AG09319 (cell line): Measurements from ENCODE around the gene CLK2.

Experiments used
- DNase-seq: peaks from one replicate; pipeline ENCODE4 v3.0.0-alpha.2; 2010; ENCODE audit warnings: low read depth; ENCODE audit errors: extremely low read depth
- CTCF ChIP-seq: IDR thresholded peaks from 2 replicates; pipeline ENCODE4 v1.5.1; 2011; ENCODE audit warnings: low read depth, mild to moderate bottlenecking, inconsistent platforms, low read length, moderate library complexity

Gene CLK2

GRCh38 chr1:155273343-155274245, at the start of gene CLK2:
CLK2 (minus strand) TSS chr1:155273504; CDS start chr1:155270977, 2,527 bp downstream.
- DNase-seq: peak; percentile 69

GRCh38 chr1:155322571-155322952, 49.3 kb upstream of the CLK2 start:
- DNase-seq: no peak
- no peak for TF ChIP-seq CTCF

More at GRCh38 chr1:155273343-155274245, at the start of gene CLK2:
- TF ChIP-seq CTCF: no peak

- TF ChIP-seq CTCF: no peak
- no peak for DNase-seq
Observed at GRCh38 chr1:155321639-155322503, 48.6 kb upstream of the CLK2 start.

- no peak for TF ChIP-seq CTCF
- no peak for DNase-seq
Observed at GRCh38 chr1:155320661-155321617, 47.6 kb upstream of the CLK2 start, which contains the start of gene RUSC1. RUSC1 (plus strand) TSS chr1:155320894; CDS start chr1:155321774, 880 bp downstream.

- no peak for DNase-seq
- TF ChIP-seq CTCF: no peak
Observed at GRCh38 chr1:155320252-155320651, 46.9 kb upstream of the CLK2 start.

- no peak for DNase-seq
- TF ChIP-seq CTCF: no peak
Observed at GRCh38 chr1:155319536-155319935, 46.2 kb upstream of the CLK2 start.
